GM12874 (cell line): ENCODE data around the gene FDXR.

Experiments
- TF ChIP-seq, protein P1 (sequence below): IDR thresholded peaks from 2 replicates; pipeline ENCODE4 v1.5.1; 2011; ENCODE audit warnings: low read depth, mild to moderate bottlenecking, control low read depth, low read length, moderate library complexity; ENCODE audit not compliant: insufficient read depth

The FDXR gene

DNA sequence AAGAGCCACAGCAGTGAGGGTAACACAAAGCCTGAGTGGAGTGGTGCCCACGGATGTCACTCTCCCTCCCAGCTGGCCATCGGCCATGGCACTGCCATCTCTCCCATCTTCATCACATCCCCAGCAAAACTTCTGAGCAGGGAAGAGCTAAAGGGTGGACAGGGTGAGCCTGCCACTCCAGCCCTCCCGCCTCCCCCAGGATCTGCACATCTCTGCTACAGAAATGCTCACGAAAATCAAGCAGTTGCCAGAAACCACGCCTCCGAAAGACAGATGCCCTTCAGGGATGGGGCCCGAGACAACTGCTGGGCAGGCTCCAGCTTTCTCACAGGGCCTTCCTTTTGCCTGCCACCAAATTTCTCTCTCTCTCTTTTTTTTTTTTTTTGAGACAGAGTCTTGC, 16.7 kb downstream of the FDXR start:
- TF ChIP-seq, protein P1, sequence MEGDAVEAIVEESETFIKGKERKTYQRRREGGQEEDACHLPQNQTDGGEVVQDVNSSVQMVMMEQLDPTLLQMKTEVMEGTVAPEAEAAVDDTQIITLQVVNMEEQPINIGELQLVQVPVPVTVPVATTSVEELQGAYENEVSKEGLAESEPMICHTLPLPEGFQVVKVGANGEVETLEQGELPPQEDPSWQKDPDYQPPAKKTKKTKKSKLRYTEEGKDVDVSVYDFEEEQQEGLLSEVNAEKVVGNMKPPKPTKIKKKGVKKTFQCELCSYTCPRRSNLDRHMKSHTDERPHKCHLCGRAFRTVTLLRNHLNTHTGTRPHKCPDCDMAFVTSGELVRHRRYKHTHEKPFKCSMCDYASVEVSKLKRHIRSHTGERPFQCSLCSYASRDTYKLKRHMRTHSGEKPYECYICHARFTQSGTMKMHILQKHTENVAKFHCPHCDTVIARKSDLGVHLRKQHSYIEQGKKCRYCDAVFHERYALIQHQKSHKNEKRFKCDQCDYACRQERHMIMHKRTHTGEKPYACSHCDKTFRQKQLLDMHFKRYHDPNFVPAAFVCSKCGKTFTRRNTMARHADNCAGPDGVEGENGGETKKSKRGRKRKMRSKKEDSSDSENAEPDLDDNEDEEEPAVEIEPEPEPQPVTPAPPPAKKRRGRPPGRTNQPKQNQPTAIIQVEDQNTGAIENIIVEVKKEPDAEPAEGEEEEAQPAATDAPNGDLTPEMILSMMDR = no peak

DNA sequence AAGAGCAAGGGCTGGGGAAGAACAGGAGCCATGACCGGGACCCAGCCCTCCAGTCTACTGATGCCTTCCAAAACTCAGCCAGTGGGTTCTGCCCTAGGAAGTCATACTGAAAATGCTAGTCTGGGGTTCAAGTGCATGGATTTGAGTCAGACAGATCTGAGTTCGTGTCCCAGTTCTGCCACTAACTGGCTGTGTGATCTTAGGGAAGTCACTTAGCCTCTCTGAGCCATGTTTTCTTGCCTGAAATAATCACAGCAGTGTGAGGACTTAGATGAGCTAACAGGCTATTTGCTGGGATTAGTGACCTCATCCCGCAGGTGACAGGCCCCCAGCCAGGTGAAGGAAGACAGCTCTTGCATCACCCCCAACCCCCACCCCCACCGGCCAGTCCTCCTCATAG, 17.5 kb downstream of the FDXR start:
- TF ChIP-seq, protein P1 = no peak

DNA sequence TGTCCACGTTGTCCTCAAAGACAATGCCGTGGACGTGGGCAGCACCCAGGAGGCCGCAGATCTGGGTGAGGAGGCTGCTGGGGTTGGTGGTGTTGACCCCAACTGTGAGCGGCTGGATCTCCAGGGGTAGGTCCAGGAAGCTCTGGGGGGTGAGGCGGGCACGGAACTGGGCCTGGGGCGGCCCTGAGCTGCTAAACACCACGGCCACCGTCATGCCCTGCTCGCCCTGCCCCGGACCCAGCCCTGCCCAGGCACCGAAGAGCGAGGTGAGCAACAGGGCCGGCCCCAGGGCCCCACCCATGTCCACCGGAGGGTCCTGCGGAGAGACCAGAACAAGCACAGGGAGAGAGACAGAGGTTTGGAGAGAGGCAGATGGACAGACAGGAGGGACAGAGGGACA, 18.0 kb downstream of the FDXR start:
- TF ChIP-seq, protein P1 = no peak

DNA sequence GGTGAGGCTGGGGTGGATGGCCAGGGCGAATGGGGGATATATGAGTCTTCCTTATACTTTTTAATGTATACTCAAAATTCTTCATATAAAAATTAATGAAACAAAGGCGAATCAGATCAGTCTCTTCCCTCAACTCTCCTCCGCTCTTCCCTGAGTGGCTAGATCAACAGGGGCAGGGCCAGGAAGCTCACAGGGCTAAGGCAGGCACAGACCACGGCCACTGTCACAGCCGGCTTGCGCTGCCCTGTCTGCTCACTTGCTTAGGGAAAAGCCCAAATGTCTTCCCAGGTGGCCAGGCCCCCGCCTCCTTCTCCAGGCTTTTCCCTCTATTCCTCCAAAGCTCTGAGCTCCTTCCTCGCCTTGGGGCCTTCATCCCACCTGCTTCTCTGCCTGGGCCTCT, 19.1 kb downstream of the FDXR start:
- TF ChIP-seq, protein P1 = no peak

DNA sequence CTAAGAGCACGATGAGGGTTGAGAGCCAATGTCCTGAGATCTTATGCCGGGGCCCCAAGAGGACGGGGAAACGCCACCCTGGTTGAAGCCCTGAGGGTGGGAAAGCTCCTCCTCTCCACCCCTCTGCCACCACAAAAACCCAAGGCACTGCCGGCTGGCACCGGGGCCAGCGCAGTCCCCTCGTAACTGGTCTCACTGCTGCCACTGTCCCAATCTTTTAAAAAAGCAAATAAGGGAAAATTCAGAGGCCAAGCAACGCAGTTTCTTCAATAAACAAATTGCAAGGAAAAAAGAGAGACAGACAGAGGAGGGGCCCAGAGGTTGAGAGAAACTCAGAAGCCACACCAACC, 19.8 kb downstream of the FDXR start:
- TF ChIP-seq, protein P1 = no peak

DNA sequence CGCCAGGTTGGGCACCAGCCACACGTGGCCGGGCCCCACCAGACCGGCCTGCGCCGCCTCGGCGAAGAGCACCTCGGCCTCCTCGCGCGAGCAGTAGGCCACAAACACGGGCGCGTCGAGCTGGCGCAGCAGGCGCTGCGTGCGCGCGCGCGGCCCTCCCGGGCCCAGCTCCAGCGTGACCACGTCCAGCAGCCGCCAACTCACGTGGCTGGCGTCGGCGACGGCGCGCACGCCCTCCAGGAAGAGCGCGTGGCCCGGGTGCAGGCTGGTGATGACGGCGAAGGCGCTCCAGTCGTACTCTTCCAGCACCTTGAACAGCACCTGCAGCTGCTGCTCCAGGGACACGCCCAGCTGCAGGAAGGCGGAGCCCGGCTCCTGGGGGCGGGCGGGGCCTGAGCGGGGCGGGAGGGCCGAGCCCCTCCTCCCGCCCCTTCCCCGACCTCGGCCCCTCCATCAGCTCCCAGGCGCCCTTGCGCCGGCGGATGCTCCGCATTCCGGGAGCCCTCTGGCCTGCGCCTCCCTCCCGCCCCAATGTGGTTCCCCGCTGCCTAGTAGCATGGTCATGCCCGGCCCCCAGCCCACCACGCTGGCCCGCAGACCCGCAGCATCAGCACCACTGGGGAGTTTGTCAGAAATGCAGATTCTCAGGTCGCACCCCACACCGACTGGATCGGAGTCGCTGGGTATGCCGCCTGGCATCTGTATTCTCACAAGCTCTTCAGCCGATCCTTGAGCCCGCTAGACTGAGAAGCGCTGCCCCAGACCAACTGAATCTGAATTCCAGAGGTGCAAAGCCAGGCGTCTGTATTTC, 20.4 kb downstream of the FDXR start:
- TF ChIP-seq, protein P1 = no peak

DNA sequence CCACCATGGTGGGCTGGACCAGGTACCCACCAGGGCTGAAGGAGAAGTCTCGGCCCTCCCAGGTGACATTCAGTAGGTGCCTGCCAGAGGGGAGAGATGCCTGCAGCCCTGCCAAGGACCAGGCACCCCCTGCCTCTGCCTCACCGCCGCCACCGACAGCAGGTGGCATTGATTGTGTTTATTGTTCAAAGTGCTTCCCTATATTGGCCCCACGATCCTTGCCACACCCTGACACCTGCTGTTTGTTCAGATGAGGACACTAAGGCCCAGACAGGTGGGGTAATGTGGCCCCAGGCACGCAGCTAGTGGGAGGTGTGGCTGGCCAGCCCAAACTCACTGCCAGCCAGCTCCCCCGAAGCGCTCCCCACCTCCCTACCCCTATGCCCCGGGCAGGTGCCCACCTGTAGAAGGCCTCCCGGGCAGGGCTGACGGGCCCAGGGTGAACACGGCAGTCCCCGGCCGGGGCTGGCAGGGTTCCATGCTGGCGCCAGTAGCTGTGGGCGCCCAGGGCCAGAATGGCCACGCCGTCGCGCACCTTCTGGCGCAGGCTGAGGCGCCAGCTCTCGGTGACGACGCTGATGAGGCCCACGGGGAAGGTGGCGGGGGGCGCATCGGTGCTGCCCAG, 21.1 kb downstream of the FDXR start:
- TF ChIP-seq, protein P1 = no peak
